WTC11 (cell line): ENCODE data around the gene CABP1.

Experiments used
- ATF1 ChIP-seq: sonication (generic); formaldehyde crosslinking; IDR thresholded peaks from 2 replicates; pipeline ENCODE4 v1.8.1; 2023; ENCODE audit warnings: mild to moderate bottlenecking, moderate library complexity, missing genetic modification reagents
- ELF4 ChIP-seq: sonication (generic); formaldehyde crosslinking; IDR thresholded peaks from 2 replicates; pipeline ENCODE4 v1.8.1; 2022; ENCODE audit warnings: low read depth, mild to moderate bottlenecking, moderate library complexity, missing genetic modification reagents
- KAT7 ChIP-seq: sonication (generic); formaldehyde crosslinking; IDR thresholded peaks from 2 replicates; pipeline ENCODE4 v1.8.1; 2023; ENCODE audit warnings: missing genetic modification reagents, mild to moderate bottlenecking, borderline replicate concordance
- NR2C2 ChIP-seq: sonication (generic); formaldehyde crosslinking; IDR thresholded peaks from 2 replicates; pipeline ENCODE4 v1.8.0; 2022; ENCODE audit warnings: mild to moderate bottlenecking, missing genetic modification reagents
- SMAD3 ChIP-seq: sonication (generic); formaldehyde crosslinking; IDR thresholded peaks from 2 replicates; pipeline ENCODE4 v1.8.0; 2022; ENCODE audit warnings: missing genetic modification reagents, mild to moderate bottlenecking, borderline replicate concordance
- TEAD4 ChIP-seq: sonication (generic); formaldehyde crosslinking; IDR thresholded peaks from 2 replicates; pipeline ENCODE4 v1.8.0; 2022; ENCODE audit warnings: mild to moderate bottlenecking, missing genetic modification reagents
- ZNF263 ChIP-seq: sonication (generic); formaldehyde crosslinking; IDR thresholded peaks from 2 replicates; pipeline ENCODE4 v1.8.1; 2022; ENCODE audit warnings: low read depth, mild to moderate bottlenecking, moderate library complexity, missing genetic modification reagents
- TF ChIP-seq, protein P1 (sequence below): fragments of 200-600 bp; IDR thresholded peaks from 2 replicates; pipeline ENCODE4 v1.8.0; 2022; ENCODE audit warnings: antibody characterized with exemption
- TF ChIP-seq, protein P2 (sequence below): sonication (generic); formaldehyde crosslinking; IDR thresholded peaks from 2 replicates; pipeline ENCODE4 v1.8.1; 2022; ENCODE audit warnings: mild to moderate bottlenecking, moderate library complexity, missing genetic modification reagents
- TF ChIP-seq, protein P3 (sequence below): sonication (generic); formaldehyde crosslinking; conservative IDR thresholded peaks from 2 replicates; pipeline ENCODE4 v1.8.1; 2022; ENCODE audit warnings: mild to moderate bottlenecking, missing genetic modification reagents
- TF ChIP-seq, protein P4 (sequence below): sonication (generic); formaldehyde crosslinking; conservative IDR thresholded peaks from 2 replicates; pipeline ENCODE4 v1.8.1; 2023; ENCODE audit warnings: mild to moderate bottlenecking, low read depth, missing genetic modification reagents, moderate library complexity

DNA sequence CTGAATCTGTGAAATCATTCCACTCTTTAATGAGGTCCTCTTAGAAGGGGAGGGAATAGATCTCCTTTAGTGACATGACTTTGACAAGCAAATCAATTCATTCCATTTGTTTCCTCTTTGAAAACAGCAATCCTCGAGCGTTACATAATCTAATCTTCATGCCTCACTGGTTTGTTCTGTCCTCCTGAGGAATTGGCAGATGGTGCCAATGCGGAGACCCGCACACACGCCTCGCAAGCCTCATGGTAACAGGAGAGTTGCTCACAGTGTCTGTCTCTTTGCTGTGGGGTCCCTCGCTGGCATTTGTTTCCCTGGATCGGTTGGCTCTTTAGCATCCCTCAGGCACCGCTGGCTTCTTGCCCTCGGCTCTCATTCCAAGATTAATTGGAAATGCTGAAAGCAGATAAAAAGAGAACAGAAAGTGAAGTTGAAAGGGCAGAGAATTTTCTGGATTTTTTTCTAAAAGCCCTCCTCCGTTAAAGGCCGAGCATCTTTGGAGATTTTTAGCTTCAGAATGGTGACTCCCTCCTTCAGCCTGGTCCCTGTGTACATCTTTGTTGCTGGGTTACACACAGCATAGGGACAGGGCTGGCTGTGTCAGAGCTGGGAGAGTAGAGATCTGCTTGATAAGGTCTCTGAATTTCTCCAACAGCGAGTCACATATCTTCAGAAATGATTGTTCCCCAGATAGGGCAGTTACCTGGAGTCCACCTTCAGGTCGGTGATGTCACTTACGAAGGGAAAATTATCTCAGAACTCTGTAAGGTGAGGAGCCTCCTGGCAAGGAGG is 10.1 kb upstream of the CABP1 start:
- TF ChIP-seq, protein P1, sequence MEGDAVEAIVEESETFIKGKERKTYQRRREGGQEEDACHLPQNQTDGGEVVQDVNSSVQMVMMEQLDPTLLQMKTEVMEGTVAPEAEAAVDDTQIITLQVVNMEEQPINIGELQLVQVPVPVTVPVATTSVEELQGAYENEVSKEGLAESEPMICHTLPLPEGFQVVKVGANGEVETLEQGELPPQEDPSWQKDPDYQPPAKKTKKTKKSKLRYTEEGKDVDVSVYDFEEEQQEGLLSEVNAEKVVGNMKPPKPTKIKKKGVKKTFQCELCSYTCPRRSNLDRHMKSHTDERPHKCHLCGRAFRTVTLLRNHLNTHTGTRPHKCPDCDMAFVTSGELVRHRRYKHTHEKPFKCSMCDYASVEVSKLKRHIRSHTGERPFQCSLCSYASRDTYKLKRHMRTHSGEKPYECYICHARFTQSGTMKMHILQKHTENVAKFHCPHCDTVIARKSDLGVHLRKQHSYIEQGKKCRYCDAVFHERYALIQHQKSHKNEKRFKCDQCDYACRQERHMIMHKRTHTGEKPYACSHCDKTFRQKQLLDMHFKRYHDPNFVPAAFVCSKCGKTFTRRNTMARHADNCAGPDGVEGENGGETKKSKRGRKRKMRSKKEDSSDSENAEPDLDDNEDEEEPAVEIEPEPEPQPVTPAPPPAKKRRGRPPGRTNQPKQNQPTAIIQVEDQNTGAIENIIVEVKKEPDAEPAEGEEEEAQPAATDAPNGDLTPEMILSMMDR: no peak
- TF ChIP-seq SMAD3: no peak
- no peak for TF ChIP-seq NR2C2 (CRISPR knock-in tag)
- TF ChIP-seq ATF1 (CRISPR knock-in tag): no peak
- TF ChIP-seq ELF4 (CRISPR knock-in tag): no peak
- TF ChIP-seq, protein P2, sequence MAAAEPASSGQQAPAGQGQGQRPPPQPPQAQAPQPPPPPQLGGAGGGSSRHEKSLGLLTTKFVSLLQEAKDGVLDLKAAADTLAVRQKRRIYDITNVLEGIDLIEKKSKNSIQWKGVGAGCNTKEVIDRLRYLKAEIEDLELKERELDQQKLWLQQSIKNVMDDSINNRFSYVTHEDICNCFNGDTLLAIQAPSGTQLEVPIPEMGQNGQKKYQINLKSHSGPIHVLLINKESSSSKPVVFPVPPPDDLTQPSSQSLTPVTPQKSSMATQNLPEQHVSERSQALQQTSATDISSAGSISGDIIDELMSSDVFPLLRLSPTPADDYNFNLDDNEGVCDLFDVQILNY (CRISPR knock-in tag): no peak
- TF ChIP-seq, protein P3, sequence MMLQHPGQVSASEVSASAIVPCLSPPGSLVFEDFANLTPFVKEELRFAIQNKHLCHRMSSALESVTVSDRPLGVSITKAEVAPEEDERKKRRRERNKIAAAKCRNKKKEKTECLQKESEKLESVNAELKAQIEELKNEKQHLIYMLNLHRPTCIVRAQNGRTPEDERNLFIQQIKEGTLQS (CRISPR knock-in tag): no peak
- no peak for TF ChIP-seq KAT7 (CRISPR knock-in tag)
- no peak for TF ChIP-seq ZNF263 (CRISPR knock-in tag)
- TF ChIP-seq TEAD4 (CRISPR knock-in tag): no peak
- TF ChIP-seq, protein P4, sequence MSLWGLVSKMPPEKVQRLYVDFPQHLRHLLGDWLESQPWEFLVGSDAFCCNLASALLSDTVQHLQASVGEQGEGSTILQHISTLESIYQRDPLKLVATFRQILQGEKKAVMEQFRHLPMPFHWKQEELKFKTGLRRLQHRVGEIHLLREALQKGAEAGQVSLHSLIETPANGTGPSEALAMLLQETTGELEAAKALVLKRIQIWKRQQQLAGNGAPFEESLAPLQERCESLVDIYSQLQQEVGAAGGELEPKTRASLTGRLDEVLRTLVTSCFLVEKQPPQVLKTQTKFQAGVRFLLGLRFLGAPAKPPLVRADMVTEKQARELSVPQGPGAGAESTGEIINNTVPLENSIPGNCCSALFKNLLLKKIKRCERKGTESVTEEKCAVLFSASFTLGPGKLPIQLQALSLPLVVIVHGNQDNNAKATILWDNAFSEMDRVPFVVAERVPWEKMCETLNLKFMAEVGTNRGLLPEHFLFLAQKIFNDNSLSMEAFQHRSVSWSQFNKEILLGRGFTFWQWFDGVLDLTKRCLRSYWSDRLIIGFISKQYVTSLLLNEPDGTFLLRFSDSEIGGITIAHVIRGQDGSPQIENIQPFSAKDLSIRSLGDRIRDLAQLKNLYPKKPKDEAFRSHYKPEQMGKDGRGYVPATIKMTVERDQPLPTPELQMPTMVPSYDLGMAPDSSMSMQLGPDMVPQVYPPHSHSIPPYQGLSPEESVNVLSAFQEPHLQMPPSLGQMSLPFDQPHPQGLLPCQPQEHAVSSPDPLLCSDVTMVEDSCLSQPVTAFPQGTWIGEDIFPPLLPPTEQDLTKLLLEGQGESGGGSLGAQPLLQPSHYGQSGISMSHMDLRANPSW: no peak
